ENCODE measurements around the gene SEBOX.

DNA sequence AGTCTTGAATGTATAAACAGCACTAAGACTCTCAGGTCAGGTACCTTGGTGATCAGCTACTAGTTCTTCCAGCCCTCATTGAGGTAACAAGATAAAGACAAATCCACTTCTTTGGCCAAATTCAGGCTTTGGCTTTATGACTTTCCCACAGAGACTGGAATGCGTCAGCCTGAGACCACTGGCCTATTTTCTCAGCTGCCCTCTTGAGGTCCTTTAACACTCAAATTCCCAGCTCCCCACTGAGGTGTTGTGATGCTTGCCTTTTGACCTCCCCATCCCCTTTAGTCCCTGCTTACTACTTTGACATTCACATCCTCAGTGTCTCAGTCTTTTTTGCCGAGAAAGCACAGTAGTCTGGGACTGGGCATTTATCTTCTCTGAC lies 18.8 kb downstream of the SEBOX start:
- TF ChIP-seq, protein P1, sequence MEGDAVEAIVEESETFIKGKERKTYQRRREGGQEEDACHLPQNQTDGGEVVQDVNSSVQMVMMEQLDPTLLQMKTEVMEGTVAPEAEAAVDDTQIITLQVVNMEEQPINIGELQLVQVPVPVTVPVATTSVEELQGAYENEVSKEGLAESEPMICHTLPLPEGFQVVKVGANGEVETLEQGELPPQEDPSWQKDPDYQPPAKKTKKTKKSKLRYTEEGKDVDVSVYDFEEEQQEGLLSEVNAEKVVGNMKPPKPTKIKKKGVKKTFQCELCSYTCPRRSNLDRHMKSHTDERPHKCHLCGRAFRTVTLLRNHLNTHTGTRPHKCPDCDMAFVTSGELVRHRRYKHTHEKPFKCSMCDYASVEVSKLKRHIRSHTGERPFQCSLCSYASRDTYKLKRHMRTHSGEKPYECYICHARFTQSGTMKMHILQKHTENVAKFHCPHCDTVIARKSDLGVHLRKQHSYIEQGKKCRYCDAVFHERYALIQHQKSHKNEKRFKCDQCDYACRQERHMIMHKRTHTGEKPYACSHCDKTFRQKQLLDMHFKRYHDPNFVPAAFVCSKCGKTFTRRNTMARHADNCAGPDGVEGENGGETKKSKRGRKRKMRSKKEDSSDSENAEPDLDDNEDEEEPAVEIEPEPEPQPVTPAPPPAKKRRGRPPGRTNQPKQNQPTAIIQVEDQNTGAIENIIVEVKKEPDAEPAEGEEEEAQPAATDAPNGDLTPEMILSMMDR (IDR thresholded peaks at IDR 0.05; ENCODE audit: low read depth, low read length, poor library complexity, severe bottlenecking) = no peak
- TF ChIP-seq EZH2phosphoT487 (IDR thresholded peaks at IDR 0.05; ENCODE audit: borderline replicate concordance, low read length) = no peak

Data from DOHH2 (cell line).